Activated naive CD4-positive, alpha-beta T cell treated with anti-CD3 and anti-CD28 coated beads, Interleukin-2, amount 50 U/mL, for 72 hours (primary cell): ENCODE data around the gene SELENOP. TPM values are rescaled to one million over a fixed set of nuclear protein-coding genes. Genes with fewer than 3 reads are reported as not detected.

Experiments
- ATAC-seq, 2 donors: fragments of 150-1000 bp; cut with Tn5 transposase; 2 replicates each; pipeline ENCODE4 v1.10.0; 2021; ENCODE audit warnings: mild to moderate bottlenecking in 2 of 2, moderate library complexity in 2 of 2
- DNase-seq, 2 donors: peaks; one replicate each; pipeline ENCODE4 v3.0.0; 2021 to 2022; ENCODE audit warnings: low spot score in 2 of 2
- H3K27ac Mint-ChIP-seq, 2 donors: one replicate each; pipeline ENCODE4 v1.8.0; 2022; ENCODE audit warnings: mild to moderate bottlenecking in 2 of 2, mixed read lengths in 2 of 2
- H3K36me3 Mint-ChIP-seq, 2 donors: one replicate each; pipeline ENCODE4 v1.8.0; 2022; ENCODE audit warnings: mixed read lengths in 2 of 2
- H3K9me3 Mint-ChIP-seq, 2 donors: one replicate each; pipeline ENCODE4 v1.8.0; 2022; ENCODE audit warnings: mixed read lengths in 2 of 2
- total RNA-seq, 2 donors: library from RNA; stranded (reverse); gene quantifications; one replicate each; pipeline ENCODE4 v1.2.3, GENCODE V29; 2022

Gene SELENOP
- total RNA-seq, 2 donors from 2014 or later, result not detected

- ATAC-seq (no peak), DNase-seq (no peak)
- no peaks in the 10 kb centered on the region for H3K9me3 Mint-ChIP-seq
- no peak overlapping the region for H3K27ac Mint-ChIP-seq
- H3K36me3 Mint-ChIP-seq, result no peaks in the 10 kb centered on the region
Measured at GRCh38 chr5:42806701-42807262, 4.9 kb downstream of the SELENOP start.

- H3K9me3 Mint-ChIP-seq, result no peaks in the 10 kb centered on the region
- no peak overlapping the region for H3K27ac Mint-ChIP-seq
- no peaks in the 10 kb centered on the region for H3K36me3 Mint-ChIP-seq
- DNase-seq, result no peak
- ATAC-seq, result no peak
Measured at GRCh38 chr5:42806004-42806700, 5.5 kb downstream of the SELENOP start.

GRCh38 chr5:42804717-42805339 lies 6.9 kb downstream of the SELENOP start:
- DNase-seq, result no peak
- no peaks in the 10 kb centered on the region for H3K36me3 Mint-ChIP-seq
- no peak for ATAC-seq
- H3K27ac Mint-ChIP-seq, result no peak overlapping the region
- H3K9me3 Mint-ChIP-seq, result no peaks in the 10 kb centered on the region

GRCh38 chr5:42801516-42802166 lies 10.1 kb downstream of the SELENOP start:
- Mint-ChIP-seq H3K27ac (no peak overlapping the region), H3K9me3 (no peaks in the 10 kb centered on the region), H3K36me3 (no peaks in the 10 kb centered on the region)
- ATAC-seq (no peak), DNase-seq (no peak)

- Mint-ChIP-seq H3K36me3 (no peaks in the 10 kb centered on the region), H3K27ac (no peak overlapping the region), H3K9me3 (no peaks in the 10 kb centered on the region)
- ATAC-seq (no peak), DNase-seq (no peak)
Measured at GRCh38 chr5:42800748-42801330, 10.9 kb downstream of the SELENOP start.

- H3K36me3 Mint-ChIP-seq, result no peaks in the 10 kb centered on the region
- DNase-seq (no peak), ATAC-seq (no peak)
- peaks cover 0 to under 1% of the 10 kb centered on the region in 2 donors for H3K9me3 Mint-ChIP-seq
- no peak overlapping the region for H3K27ac Mint-ChIP-seq
Measured at GRCh38 chr5:42799668-42800114, 12.0 kb downstream of the SELENOP start.

GRCh38 chr5:42799241-42799608 lies 12.5 kb downstream of the SELENOP start:
- no peak overlapping the region for H3K27ac Mint-ChIP-seq
- DNase-seq (no peak), ATAC-seq (no peak)
- H3K9me3 Mint-ChIP-seq, result peaks cover 0 to 4% of the 10 kb centered on the region in 2 donors
- H3K36me3 Mint-ChIP-seq, result peaks cover 0 to 4% of the 10 kb centered on the region in 2 donors

GRCh38 chr5:42798284-42799240 lies 13.1 kb downstream of the SELENOP start:
- Mint-ChIP-seq H3K36me3 (peaks cover 0 to 6% of the 10 kb centered on the region in 2 donors), H3K9me3 (peaks cover 6 to 9% of the 10 kb centered on the region in 2 donors), H3K27ac (no peak overlapping the region)
- DNase-seq (no peak), ATAC-seq (no peak)

GRCh38 chr5:42791151-42791550 lies 20.5 kb downstream of the SELENOP start:
- DNase-seq (no peak), ATAC-seq (no peak)
- H3K27ac Mint-ChIP-seq, result no peak overlapping the region
- H3K9me3 Mint-ChIP-seq, result peaks cover 25 to 31% of the 10 kb centered on the region in 2 donors
- peaks cover 20 to 38% of the 10 kb centered on the region in 2 donors for H3K36me3 Mint-ChIP-seq

GRCh38 chr5:42787845-42788244 lies 23.8 kb downstream of the SELENOP start:
- Mint-ChIP-seq H3K27ac (no peak overlapping the region), H3K9me3 (peaks cover 25 to 27% of the 10 kb centered on the region in 2 donors), H3K36me3 (peaks cover 20 to 37% of the 10 kb centered on the region in 2 donors)
- no peak for DNase-seq
- ATAC-seq, result no peak

- H3K27ac Mint-ChIP-seq, result no peak overlapping the region
- peaks cover 20 to 30% of the 10 kb centered on the region in 2 donors for H3K36me3 Mint-ChIP-seq
- DNase-seq, result no peak
- peaks cover 25 to 27% of the 10 kb centered on the region in 2 donors for H3K9me3 Mint-ChIP-seq
- ATAC-seq, result no peak
Measured at GRCh38 chr5:42787073-42787472, 24.6 kb downstream of the SELENOP start.

GRCh38 chr5:42785756-42786155 lies 25.9 kb downstream of the SELENOP start:
- peaks cover 20 to 27% of the 10 kb centered on the region in 2 donors for H3K9me3 Mint-ChIP-seq
- ATAC-seq, result no peak
- no peak overlapping the region for H3K27ac Mint-ChIP-seq
- H3K36me3 Mint-ChIP-seq, result peaks cover 20 to 25% of the 10 kb centered on the region in 2 donors
- no peak for DNase-seq

- Mint-ChIP-seq H3K36me3 (peaks cover 18 to 23% of the 10 kb centered on the region in 2 donors), H3K27ac (no peak overlapping the region), H3K9me3 (peaks cover 18 to 24% of the 10 kb centered on the region in 2 donors)
- ATAC-seq (no peak), DNase-seq (no peak)
Measured at GRCh38 chr5:42784132-42784531, 27.6 kb downstream of the SELENOP start.

- ATAC-seq (no peak), DNase-seq (no peak)
- Mint-ChIP-seq H3K9me3 (peaks cover 7 to 12% of the 10 kb centered on the region in 2 donors), H3K27ac (no peak overlapping the region), H3K36me3 (peaks cover 4 to 10% of the 10 kb centered on the region in 2 donors)
Measured at GRCh38 chr5:42781584-42781983, 30.1 kb downstream of the SELENOP start.

GRCh38 chr5:42779083-42779482 lies 32.6 kb downstream of the SELENOP start:
- no peak for ATAC-seq
- DNase-seq, result no peak
- no peak overlapping the region for H3K27ac Mint-ChIP-seq
- H3K9me3 Mint-ChIP-seq, result no peaks in the 10 kb centered on the region
- H3K36me3 Mint-ChIP-seq, result no peaks in the 10 kb centered on the region
